ENCODE measurements around the gene CHMP6. TPM values are rescaled to one million over a fixed set of nuclear protein-coding genes. Genes with fewer than 3 reads are reported as not detected.
"Not testable (repeated sequence)": the region's sequence is repeated elsewhere in the genome, so short reads cannot be mapped to it uniquely, and the experiment has no call there.

The CHMP6 gene
- total RNA-seq, 1 donor from 2014 or later: 26.9 TPM

- H3K27ac Mint-ChIP-seq: peak overlapping the region; percentile 8
- peaks cover 13% of the 10 kb centered on the region for H3K27me3 Mint-ChIP-seq (ENCODE audit: low read depth)
- H3K4me1 Mint-ChIP-seq: peaks cover 4% of the 10 kb centered on the region
- TF ChIP-seq CTCF (IDR thresholded peaks at IDR 0.05; ENCODE audit: unreplicated experiment): no peak
- H3K36me3 Mint-ChIP-seq: peaks cover 12% of the 10 kb centered on the region
- H3K4me3 Mint-ChIP-seq: no peak overlapping the region
- peaks cover 22% of the 10 kb centered on the region for H3K9me3 Mint-ChIP-seq
- no peak for DNase-seq (ENCODE audit: low spot score in 2 of 2, unreplicated experiment in 2 of 2)
Measured at GRCh38 chr17:81011951-81012350, 20.3 kb downstream of the CHMP6 start.

GRCh38 chr17:81012574-81013447 is 21.2 kb downstream of the CHMP6 start:
- Mint-ChIP-seq H3K36me3 (peaks cover 12% of the 10 kb centered on the region), H3K4me3 (no peak overlapping the region), H3K27me3 (ENCODE audit: low read depth) (peaks cover 6% of the 10 kb centered on the region), H3K4me1 (peaks cover 6% of the 10 kb centered on the region), H3K9me3 (peaks cover 22% of the 10 kb centered on the region), H3K27ac (no peak overlapping the region)
- no peak for TF ChIP-seq CTCF (IDR thresholded peaks at IDR 0.05; ENCODE audit: unreplicated experiment)
- DNase-seq (ENCODE audit: low spot score in 2 of 2, unreplicated experiment in 2 of 2): no peak

- no peak overlapping the region for H3K27ac Mint-ChIP-seq
- peaks cover 14% of the 10 kb centered on the region for H3K4me1 Mint-ChIP-seq
- peaks cover 12% of the 10 kb centered on the region for H3K36me3 Mint-ChIP-seq
- DNase-seq (ENCODE audit: low spot score in 2 of 2, unreplicated experiment in 2 of 2): no peak
- peaks cover 22% of the 10 kb centered on the region for H3K9me3 Mint-ChIP-seq
- no peak for TF ChIP-seq CTCF (IDR thresholded peaks at IDR 0.05; ENCODE audit: unreplicated experiment)
- no peak overlapping the region for H3K4me3 Mint-ChIP-seq
- no peaks in the 10 kb centered on the region for H3K27me3 Mint-ChIP-seq (ENCODE audit: low read depth)
Measured at GRCh38 chr17:81013642-81014041, 22.0 kb downstream of the CHMP6 start.

GRCh38 chr17:81015136-81015535 is 23.5 kb downstream of the CHMP6 start:
- TF ChIP-seq CTCF (IDR thresholded peaks at IDR 0.05; ENCODE audit: unreplicated experiment): no peak
- Mint-ChIP-seq H3K4me3 (no peak overlapping the region), H3K27me3 (ENCODE audit: low read depth) (no peaks in the 10 kb centered on the region), H3K9me3 (peaks cover 22% of the 10 kb centered on the region), H3K4me1 (peaks cover 15% of the 10 kb centered on the region), H3K27ac (no peak overlapping the region), H3K36me3 (peaks cover 12% of the 10 kb centered on the region)
- DNase-seq (ENCODE audit: low spot score in 2 of 2, unreplicated experiment in 2 of 2): no peak

GRCh38 chr17:81016575-81016974 is 24.9 kb downstream of the CHMP6 start:
- Mint-ChIP-seq H3K4me3 (no peak overlapping the region), H3K9me3 (peaks cover 15% of the 10 kb centered on the region), H3K27ac (no peak overlapping the region), H3K27me3 (ENCODE audit: low read depth) (no peaks in the 10 kb centered on the region), H3K36me3 (peaks cover 7% of the 10 kb centered on the region), H3K4me1 (peaks cover 15% of the 10 kb centered on the region)
- no peak for TF ChIP-seq CTCF (IDR thresholded peaks at IDR 0.05; ENCODE audit: unreplicated experiment)
- no peak for DNase-seq (ENCODE audit: low spot score in 2 of 2, unreplicated experiment in 2 of 2)

GRCh38 chr17:81017330-81017729 is 25.7 kb downstream of the CHMP6 start:
- H3K4me3 Mint-ChIP-seq; H3K36me3 Mint-ChIP-seq; DNase-seq (ENCODE audit: low spot score in 2 of 2, unreplicated experiment in 2 of 2); H3K27ac Mint-ChIP-seq; H3K27me3 Mint-ChIP-seq (ENCODE audit: low read depth): not testable (repeated sequence)
- H3K4me1 Mint-ChIP-seq: peaks cover 11% of the 10 kb centered on the region
- H3K9me3 Mint-ChIP-seq: peaks cover 10% of the 10 kb centered on the region
